ENCODE results near the gene NHSL2.

- TF ChIP-seq CTCF (IDR thresholded peaks at IDR 0.05) = no peak
- TF ChIP-seq POLR2A (IDR thresholded peaks at IDR 0.05) = no peak
Observed at GRCh38 chrX:72020204-72020603, 109.6 kb downstream of the NHSL2 start.

Data from lower leg skin (tissue), 3 donors.